Uterus (tissue), 2 donors: Measurements from ENCODE around the gene TMEM14A.

Experiments
- POLR2A ChIP-seq, 2 donors: fragments of 450-650 bp; IDR thresholded peaks; one replicate each; pipeline ENCODE4 v1.6.1; 2016; ENCODE audit warnings: antibody characterized with exemption in 2 of 2, mild to moderate bottlenecking in 1 of 2, moderate library complexity in 1 of 2
- TF ChIP-seq, protein P1 (sequence below), 4 experiments: fragments of 200-600 bp in 2 of 4; fragments of 450-650 bp in 2 of 4; sonication (generic) in 2 of 4; IDR thresholded peaks; one replicate each; pipeline ENCODE4 v1.5.1; 2016 to 2019; ENCODE audit warnings: antibody characterized with exemption in 4 of 4, mild to moderate bottlenecking in 2 of 4, moderate library complexity in 1 of 4

DNA sequence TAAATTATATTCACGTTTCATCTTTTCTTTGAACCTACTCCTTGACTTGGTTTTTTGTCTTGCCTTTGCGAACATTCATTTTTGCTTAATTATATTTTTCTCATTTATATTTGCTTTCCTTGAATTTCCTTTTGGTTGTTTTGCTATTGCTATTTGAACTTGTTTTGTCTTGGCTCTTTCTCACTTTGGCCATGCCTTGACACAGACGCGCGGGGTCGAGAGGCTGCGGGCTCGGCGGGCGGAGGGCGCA, 7.1 kb upstream of the TMEM14A start:
- TF ChIP-seq, protein P1, sequence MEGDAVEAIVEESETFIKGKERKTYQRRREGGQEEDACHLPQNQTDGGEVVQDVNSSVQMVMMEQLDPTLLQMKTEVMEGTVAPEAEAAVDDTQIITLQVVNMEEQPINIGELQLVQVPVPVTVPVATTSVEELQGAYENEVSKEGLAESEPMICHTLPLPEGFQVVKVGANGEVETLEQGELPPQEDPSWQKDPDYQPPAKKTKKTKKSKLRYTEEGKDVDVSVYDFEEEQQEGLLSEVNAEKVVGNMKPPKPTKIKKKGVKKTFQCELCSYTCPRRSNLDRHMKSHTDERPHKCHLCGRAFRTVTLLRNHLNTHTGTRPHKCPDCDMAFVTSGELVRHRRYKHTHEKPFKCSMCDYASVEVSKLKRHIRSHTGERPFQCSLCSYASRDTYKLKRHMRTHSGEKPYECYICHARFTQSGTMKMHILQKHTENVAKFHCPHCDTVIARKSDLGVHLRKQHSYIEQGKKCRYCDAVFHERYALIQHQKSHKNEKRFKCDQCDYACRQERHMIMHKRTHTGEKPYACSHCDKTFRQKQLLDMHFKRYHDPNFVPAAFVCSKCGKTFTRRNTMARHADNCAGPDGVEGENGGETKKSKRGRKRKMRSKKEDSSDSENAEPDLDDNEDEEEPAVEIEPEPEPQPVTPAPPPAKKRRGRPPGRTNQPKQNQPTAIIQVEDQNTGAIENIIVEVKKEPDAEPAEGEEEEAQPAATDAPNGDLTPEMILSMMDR (IDR thresholded peaks at IDR 0.05) = no peak
- no peak for TF ChIP-seq POLR2A (IDR thresholded peaks at IDR 0.05)
